OCI-LY3 (cell line): Measurements from ENCODE around the gene PIK3C2G.
"Not testable (repeated sequence)": the region's sequence is repeated elsewhere in the genome, so short reads cannot be mapped to it uniquely, and the experiment has no call there.

Source experiments
- H2AFZ ChIP-seq: fragments of 200-600, 300-600 bp; shearing (Covaris generic); 2 replicates; pipeline ENCODE4 v1.6.0; 2014; ENCODE audit warnings: antibody characterized with exemption, low read depth, low read length
- H3K27ac ChIP-seq: fragments of 200-600, 300-600 bp; sonication (generic); 2 replicates; pipeline ENCODE4 v1.5.1; 2014; ENCODE audit warnings: mild to moderate bottlenecking, low read length, moderate library complexity, mixed read lengths
- H3K27me3 ChIP-seq: fragments of 200-600, 300-600 bp; sonication (generic); 2 replicates; pipeline ENCODE4 v1.6.1; 2014; ENCODE audit warnings: low read depth, low read length, mixed read lengths
- H3K36me3 ChIP-seq: fragments of 200-600, 300-600 bp; sonication (generic); replicated peaks from 2 replicates; pipeline ENCODE3; 2014; ENCODE audit warnings: low read depth, low read length, mixed read lengths
- H3K4me1 ChIP-seq: fragments of 300-600, 200-600 bp; sonication (generic); 2 replicates; pipeline ENCODE4 v1.6.1; 2014; ENCODE audit warnings: low read length, mixed read lengths
- H3K4me2 ChIP-seq: fragments of 200-600, 300-600 bp; sonication (generic); 2 replicates; pipeline ENCODE4 v1.6.1; 2014; ENCODE audit warnings: low read length, mixed read lengths
- H3K4me3 ChIP-seq: fragments of 300-600, 200-600 bp; sonication (generic); 2 replicates; pipeline ENCODE4 v1.5.1; 2014; ENCODE audit warnings: antibody characterized with exemption, mild to moderate bottlenecking, low read length, moderate library complexity
- H3K79me2 ChIP-seq: fragments of 300-600, 200-600 bp; shearing (Covaris generic); 2 replicates; pipeline ENCODE4 v1.6.1; 2014; ENCODE audit warnings: mild to moderate bottlenecking, low read length, mixed read lengths
- H3K9ac ChIP-seq: fragments of 300-600, 200-600 bp; shearing (Covaris generic); 2 replicates; pipeline ENCODE4 v1.6.0; 2014; ENCODE audit warnings: mild to moderate bottlenecking, low read length, moderate library complexity
- H3K9me3 ChIP-seq: fragments of 200-600, 300-600 bp; shearing (Covaris generic); 2 replicates; pipeline ENCODE4 v1.6.1; 2014; ENCODE audit warnings: low read length, mixed read lengths; ENCODE audit not compliant: insufficient read depth
- H4K20me1 ChIP-seq: fragments of 200-600, 300-600 bp; sonication (generic); 2 replicates; pipeline ENCODE4 v1.6.1; 2016; ENCODE audit warnings: low read length, mixed read lengths; ENCODE audit not compliant: insufficient read depth
- CTCF ChIP-seq: fragments of 200-600, 300-600 bp; sonication (generic); IDR thresholded peaks from 2 replicates; pipeline ENCODE4 v1.5.1; 2014; ENCODE audit warnings: antibody characterized with exemption, low read length, low read depth
- EZH2phosphoT487 ChIP-seq: fragments of 200-600 bp; shearing (Covaris generic); IDR thresholded peaks from 2 replicates; pipeline ENCODE4 v1.6.1; 2018; ENCODE audit warnings: antibody characterized with exemption, mixed run types, low read depth

The PIK3C2G gene

GRCh38 chr12:18690653-18691052 lies 429.3 kb downstream of the PIK3C2G start:
- Histone ChIP-seq H3K36me3 (no peaks in the 10 kb centered on the region), H3K4me2 (no peak overlapping the region), H4K20me1 (no peaks in the 10 kb centered on the region), H2AFZ (no peak overlapping the region), H3K4me3 (no peak overlapping the region), H3K9me3 (no peaks in the 10 kb centered on the region), H3K27me3 (no peaks in the 10 kb centered on the region), H3K79me2 (no peaks in the 10 kb centered on the region), H3K9ac (no peak overlapping the region), H3K27ac (no peak overlapping the region), H3K4me1 (no peaks in the 10 kb centered on the region)
- TF ChIP-seq EZH2phosphoT487 (no peak), CTCF (no peak)

- not testable (repeated sequence) for H3K9ac ChIP-seq, H3K4me3 ChIP-seq, H3K9me3 ChIP-seq, H3K4me1 ChIP-seq, H2AFZ ChIP-seq, H3K79me2 ChIP-seq, H3K27me3 ChIP-seq, H3K4me2 ChIP-seq, H3K36me3 ChIP-seq, H4K20me1 ChIP-seq, H3K27ac ChIP-seq
These were observed 432.7 kb downstream of the PIK3C2G start for GRCh38 chr12:18693986-18694385.

- Histone ChIP-seq H2AFZ (no peak overlapping the region), H4K20me1 (no peaks in the 10 kb centered on the region), H3K36me3 (no peaks in the 10 kb centered on the region), H3K27ac (no peak overlapping the region), H3K79me2 (no peaks in the 10 kb centered on the region), H3K9me3 (no peaks in the 10 kb centered on the region), H3K4me2 (no peak overlapping the region), H3K4me3 (no peak overlapping the region), H3K4me1 (no peaks in the 10 kb centered on the region), H3K27me3 (no peaks in the 10 kb centered on the region), H3K9ac (no peak overlapping the region)
- TF ChIP-seq EZH2phosphoT487 (no peak), CTCF (no peak)
These were observed 435.8 kb downstream of the PIK3C2G start for GRCh38 chr12:18696971-18697602.
